Measurements from ENCODE around the gene SDR39U1.
A peak's percentile ranks its signal among the peaks of the same experiment; 100 is the strongest.

Gene SDR39U1

DNA sequence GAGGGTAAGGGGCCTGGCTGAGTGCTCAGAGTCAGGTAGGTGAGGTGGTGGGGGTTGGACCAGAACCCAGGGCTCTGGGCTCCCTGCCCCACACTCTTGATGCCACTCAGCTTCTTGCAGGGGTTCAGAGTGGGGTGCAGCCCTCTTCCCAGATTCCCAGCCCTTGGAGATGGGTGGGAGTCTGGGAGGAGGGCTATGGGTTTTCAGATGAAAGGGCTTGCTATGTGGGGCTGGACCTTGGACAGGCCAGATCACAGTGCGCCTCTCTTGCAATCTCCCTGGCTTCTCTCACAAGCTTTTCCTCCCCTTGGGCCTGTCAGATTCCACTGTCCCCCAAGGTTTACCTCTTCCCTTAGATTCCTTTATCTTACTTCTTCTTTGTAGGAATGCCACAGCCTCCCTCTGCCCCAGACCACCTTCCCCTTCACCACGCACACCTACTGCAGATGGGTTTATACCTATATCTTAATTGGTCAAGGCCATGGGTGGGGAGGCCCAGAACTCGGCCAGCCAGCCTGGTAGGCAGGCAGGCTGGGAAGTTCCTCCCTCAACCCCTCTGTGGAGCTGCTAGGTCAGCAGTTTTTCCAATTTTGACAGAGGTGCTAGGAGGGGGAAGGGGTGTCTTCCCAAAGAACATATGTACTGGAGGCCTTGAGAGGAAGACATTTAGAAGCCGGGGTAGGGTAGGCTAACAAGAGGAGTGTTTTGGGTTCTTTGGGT lies 42.4 kb downstream of the SDR39U1 start:
- Mint-ChIP-seq H3K27me3 (peaks cover 19% of the 10 kb centered on the region), H3K4me1 (ENCODE audit: low read depth) (peaks cover 4% of the 10 kb centered on the region), H3K4me3 (no peak overlapping the region), H3K36me3 (ENCODE audit: low read depth) (no peaks in the 10 kb centered on the region), H3K27ac (no peak overlapping the region), H3K9me3 (no peaks in the 10 kb centered on the region)
- no peak for DNase-seq

DNA sequence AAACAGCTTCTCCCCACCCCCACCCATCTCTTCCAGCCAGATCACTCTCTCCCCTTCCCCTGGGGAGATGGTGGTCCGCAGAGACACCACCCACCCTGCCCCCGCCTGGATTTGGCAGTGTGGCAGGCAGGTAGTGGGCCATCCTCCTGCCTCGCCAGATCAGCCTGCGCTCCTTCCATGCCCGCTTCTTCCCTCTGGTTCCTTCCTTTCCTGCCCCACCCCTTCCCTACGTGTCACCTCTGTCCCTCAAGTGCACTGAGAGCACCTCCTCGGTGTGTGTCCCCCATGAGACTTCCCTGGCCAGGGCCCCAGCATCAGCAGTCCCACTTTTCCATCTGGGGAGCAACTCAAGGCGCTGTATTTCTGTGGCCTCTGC lies 43.1 kb downstream of the SDR39U1 start:
- Mint-ChIP-seq H3K27me3 (peaks cover 19% of the 10 kb centered on the region), H3K36me3 (ENCODE audit: low read depth) (no peaks in the 10 kb centered on the region), H3K27ac (no peak overlapping the region), H3K4me1 (ENCODE audit: low read depth) (peaks cover 4% of the 10 kb centered on the region), H3K4me3 (peak overlapping the region; percentile 51), H3K9me3 (no peaks in the 10 kb centered on the region)
- no peak for DNase-seq

DNA sequence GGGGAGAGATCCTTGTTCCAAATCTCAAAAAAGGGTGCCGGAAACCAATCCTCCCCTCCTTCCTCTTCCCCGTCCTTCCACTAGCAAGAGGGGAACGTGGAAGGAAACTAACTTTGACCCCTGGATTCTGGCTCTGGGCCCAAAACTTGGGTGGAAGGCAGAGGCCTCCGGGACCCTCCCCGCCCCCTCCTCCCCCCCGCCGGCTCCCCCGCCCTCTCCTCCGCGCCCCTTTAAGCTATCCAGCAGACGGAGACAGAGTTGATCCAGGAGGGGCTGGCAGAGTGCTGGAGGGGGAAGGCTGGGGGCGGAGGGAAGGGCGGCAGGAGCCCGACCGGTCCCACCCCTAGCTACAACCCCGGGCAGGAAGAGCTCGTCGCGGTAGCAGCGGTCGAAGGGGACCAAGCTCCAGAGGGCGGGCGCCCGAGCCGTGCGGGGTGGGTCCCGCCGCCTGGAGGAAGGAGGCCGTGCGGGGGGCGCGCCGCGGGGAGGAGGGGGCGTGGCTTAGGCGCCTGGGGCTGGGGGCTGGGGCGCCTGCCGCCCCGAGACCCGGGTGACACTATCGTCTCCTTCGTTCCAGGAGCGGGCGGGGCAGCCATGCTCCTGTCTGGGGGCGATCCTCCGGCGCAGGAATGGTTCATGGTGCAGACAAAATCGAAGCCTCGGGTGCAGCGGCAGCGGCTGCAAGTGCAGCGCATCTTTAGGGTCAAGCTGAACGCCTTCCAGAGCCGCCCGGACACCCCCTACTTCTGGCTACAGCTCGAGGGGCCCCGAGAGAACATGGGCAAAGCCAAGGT lies 43.7 kb downstream of the SDR39U1 start, which contains the start of gene NYNRIN:
NYNRIN (plus strand) TSS at position 351 of the 794 bp plus-strand sequence; CDS start at position 595, 244 bp downstream.
- Mint-ChIP-seq H3K27me3 (peaks cover 19% of the 10 kb centered on the region), H3K4me3 (peak within 1 kb of the TSS; percentile 51), H3K9me3 (no peaks in the 10 kb centered on the region), H3K4me1 (ENCODE audit: low read depth) (peaks cover 4% of the 10 kb centered on the region), H3K36me3 (ENCODE audit: low read depth) (no peaks in the 10 kb centered on the region), H3K27ac (no peak within 1 kb of the TSS)
- DNase-seq: peak; percentile 52

DNA sequence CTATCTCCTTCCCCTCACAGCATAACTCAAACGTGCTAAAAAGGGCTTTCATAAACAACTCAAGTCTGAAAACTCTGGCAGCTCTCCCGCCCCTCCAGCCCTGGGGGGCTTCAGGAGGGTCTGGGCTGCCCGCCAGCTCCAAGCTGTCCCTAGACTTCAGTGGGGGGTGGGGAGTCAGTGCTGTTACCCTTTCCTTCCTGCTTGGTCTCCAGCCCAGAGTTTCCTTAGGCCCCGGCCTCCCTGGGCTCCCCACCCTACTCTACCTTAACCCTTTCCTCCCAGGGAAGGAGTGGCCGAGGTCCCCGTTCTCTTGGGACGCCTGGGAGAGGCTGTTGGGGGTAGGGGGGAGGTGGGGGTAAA lies 44.3 kb downstream of the SDR39U1 start:
- no peak overlapping the region for H3K4me3 Mint-ChIP-seq
- DNase-seq: no peak
- H3K36me3 Mint-ChIP-seq (ENCODE audit: low read depth): no peaks in the 10 kb centered on the region
- peaks cover 16% of the 10 kb centered on the region for H3K27me3 Mint-ChIP-seq
- peaks cover 4% of the 10 kb centered on the region for H3K4me1 Mint-ChIP-seq (ENCODE audit: low read depth)
- no peaks in the 10 kb centered on the region for H3K9me3 Mint-ChIP-seq
- H3K27ac Mint-ChIP-seq: no peak overlapping the region

DNA sequence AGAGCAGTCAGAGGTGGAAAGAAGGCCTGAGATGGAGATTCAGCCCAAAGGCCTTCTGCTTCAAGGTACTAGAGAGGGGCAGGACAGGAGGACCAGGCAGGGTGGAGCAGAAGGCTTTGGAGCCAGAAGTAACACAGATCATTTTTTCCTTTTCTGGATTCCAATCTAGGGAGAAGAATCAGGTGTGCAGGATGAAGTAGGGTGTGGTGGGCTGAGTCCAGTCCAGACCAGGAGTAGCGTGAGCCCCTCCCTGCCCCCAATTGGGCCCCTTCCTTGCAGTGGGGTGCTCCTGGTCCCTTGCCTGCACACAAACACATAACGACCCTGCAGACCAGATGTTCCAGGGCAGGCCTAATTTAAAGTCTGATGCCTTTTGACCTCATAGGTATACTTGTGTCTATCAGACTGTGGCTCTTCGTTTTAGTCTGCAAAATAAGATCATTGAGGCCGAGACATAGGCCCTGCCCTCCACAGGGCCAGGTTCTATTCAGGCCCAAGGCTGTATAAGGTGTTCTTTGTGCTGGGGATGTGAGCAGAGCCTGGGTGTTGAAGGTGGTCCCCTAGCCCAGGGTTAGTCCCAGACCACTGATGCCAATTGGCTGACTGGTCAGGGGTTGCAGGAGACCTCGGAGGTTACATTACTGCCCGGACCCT lies 44.8 kb downstream of the SDR39U1 start:
- DNase-seq: no peak
- no peak overlapping the region for H3K27ac Mint-ChIP-seq
- H3K36me3 Mint-ChIP-seq (ENCODE audit: low read depth): no peaks in the 10 kb centered on the region
- H3K9me3 Mint-ChIP-seq: no peaks in the 10 kb centered on the region
- peaks cover 4% of the 10 kb centered on the region for H3K4me1 Mint-ChIP-seq (ENCODE audit: low read depth)
- no peak overlapping the region for H3K4me3 Mint-ChIP-seq
- peaks cover 11% of the 10 kb centered on the region for H3K27me3 Mint-ChIP-seq

DNA sequence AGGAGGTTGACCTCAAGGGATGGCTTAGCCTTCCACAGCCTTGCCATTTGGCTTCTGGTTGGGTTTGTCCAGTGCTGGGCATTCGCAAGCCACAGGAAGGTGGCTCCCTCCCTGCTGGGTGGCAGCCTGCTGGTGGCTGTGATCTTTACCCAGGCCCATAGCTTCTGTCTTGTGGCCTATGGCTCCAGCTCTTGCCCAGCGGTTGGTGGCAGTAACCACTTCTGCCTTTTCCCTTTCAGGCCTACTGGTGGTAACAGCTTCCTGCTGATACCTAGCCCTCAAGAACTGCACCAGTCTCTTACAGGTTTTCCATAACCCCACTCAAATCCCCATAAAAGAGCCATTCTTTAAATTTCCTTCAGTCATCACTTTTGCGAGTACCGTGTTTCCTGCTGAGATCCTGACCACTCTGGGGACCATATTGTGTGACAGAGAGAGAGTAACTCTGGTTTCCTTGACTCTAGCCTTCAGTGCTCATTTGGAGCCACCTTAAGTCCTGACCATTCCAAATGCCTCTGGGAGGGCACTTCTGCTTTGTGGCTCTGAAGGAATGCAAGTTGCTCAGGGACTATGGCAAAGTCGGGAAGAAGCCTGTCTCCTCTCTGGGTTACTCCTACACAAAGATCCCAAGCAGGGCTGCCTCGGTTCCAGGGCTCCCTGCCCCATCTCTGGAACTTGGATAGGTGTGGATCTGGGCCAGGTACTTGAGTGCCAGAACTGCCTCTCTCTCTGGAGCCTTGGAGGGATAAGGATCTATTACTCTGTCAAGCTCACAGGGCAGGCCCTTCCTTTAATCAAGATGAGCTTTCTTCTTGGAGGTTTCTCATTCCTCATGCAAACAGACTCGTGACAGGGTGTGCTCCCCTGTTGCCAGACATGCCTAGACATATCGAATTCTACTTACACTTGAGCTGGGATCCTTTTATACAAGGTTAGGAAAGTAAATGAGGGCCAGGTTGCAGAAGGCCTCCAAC lies 46.7 kb downstream of the SDR39U1 start:
- Mint-ChIP-seq H3K27me3 (peaks cover 18% of the 10 kb centered on the region), H3K36me3 (ENCODE audit: low read depth) (no peaks in the 10 kb centered on the region), H3K9me3 (no peaks in the 10 kb centered on the region), H3K4me1 (ENCODE audit: low read depth) (peaks cover 4% of the 10 kb centered on the region), H3K4me3 (no peak overlapping the region), H3K27ac (no peak overlapping the region)
- no peak for DNase-seq

DNA sequence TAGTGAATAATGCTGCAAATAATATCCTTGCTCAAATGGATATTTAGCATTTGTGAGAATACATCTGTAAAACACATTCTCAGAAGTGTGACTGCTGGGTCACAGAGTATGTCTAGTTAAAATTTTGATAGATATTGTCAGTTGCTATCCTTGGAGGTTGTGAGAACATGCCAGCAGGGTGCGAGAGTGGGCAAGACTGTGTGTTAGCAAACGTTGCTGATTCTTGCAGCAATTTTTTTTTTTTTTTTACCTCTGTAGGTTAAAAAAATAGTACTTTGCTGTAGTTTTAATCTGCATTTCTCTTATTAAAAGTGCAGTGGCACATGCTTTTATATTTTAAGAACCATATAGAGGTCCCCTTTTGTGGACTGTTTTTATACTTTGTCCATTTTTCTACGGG lies 48.3 kb downstream of the SDR39U1 start:
- no peaks in the 10 kb centered on the region for H3K9me3 Mint-ChIP-seq
- DNase-seq: no peak
- no peak overlapping the region for H3K4me3 Mint-ChIP-seq
- H3K27ac Mint-ChIP-seq: no peak overlapping the region
- no peaks in the 10 kb centered on the region for H3K36me3 Mint-ChIP-seq (ENCODE audit: low read depth)
- H3K27me3 Mint-ChIP-seq: peaks cover 15% of the 10 kb centered on the region
- no peaks in the 10 kb centered on the region for H3K4me1 Mint-ChIP-seq (ENCODE audit: low read depth)

DNA sequence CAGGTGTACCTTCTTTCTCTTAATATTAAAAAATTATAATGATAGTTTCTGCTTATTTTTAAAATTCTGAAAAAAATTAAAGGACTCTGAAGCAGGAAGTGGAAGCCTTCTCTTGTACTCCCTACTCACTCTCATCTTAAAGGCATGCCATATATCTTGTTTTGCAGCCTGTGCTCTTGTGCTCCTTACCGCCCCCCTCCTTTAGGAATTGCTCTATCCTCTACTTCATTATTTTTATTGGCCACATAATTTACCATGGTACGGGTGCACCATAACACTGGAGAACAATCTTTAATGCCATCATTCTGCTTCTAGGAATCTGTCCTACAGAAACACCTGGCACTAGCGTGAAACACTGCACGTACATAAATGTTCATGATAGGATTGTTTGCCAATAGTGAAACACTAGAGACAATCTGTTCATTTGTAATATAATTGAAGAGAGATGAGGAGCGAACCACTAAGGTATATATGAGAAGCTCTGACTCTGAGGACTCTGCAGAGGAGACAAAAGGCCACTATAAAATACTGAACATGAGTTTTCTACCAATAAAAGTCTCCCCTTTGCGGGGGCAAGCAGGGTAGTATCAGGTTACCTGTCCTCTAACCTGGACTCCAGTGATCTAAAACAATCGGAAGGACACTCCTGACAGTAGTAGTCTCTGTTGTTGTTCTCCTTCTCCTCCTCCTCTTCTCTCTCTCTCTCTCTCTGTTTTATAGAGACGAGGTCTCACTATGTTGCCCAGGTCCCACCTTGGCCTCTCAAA lies 50.1 kb downstream of the SDR39U1 start:
- H3K9me3 Mint-ChIP-seq: no peaks in the 10 kb centered on the region
- no peak overlapping the region for H3K27ac Mint-ChIP-seq
- H3K4me3 Mint-ChIP-seq: no peak overlapping the region

DNA sequence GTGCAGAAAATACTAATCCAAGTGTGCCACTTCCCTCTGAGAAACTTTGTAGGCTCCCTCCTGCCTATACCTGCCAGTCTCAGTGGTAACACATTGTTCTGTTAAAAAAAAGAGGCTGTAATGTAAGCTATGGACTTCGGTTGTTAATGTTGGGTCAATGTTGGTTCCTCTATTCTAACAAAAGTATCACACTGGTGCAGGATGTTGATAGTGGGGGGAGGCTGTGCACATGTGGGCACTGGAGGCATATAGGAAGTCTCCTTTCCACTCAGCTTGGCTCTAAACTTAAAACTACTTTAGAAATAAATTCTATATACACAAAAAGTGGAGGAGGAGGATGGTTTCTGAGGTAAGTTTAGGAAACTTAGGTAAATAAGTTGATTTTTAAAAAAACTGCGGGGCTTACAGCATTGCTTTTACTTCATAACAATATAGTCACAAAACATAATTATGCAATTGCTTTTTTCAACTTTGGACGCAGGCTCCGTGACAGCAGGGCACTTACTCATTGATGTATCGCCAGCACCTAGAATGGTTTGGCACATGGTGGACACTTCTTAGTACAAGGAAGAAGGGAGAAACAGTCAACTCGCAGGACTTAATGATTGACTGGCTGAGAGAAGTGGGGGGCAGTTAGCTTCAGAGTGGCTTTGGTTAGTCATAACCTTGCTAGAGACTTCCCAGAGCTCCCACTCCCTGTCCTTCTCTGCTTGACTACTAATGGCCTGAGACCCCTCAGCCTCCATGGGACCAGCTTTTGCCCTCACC lies 51.7 kb downstream of the SDR39U1 start:
- no peaks in the 10 kb centered on the region for H3K4me1 Mint-ChIP-seq (ENCODE audit: low read depth)
- DNase-seq: no peak
- no peaks in the 10 kb centered on the region for H3K9me3 Mint-ChIP-seq
- peaks cover 13% of the 10 kb centered on the region for H3K27me3 Mint-ChIP-seq
- no peak overlapping the region for H3K27ac Mint-ChIP-seq
- H3K36me3 Mint-ChIP-seq (ENCODE audit: low read depth): no peaks in the 10 kb centered on the region
- H3K4me3 Mint-ChIP-seq: no peak overlapping the region

More for the DNA sequence above, 50.1 kb downstream of the SDR39U1 start:
- H3K4me1 Mint-ChIP-seq (ENCODE audit: low read depth): no peaks in the 10 kb centered on the region
- no peak for DNase-seq
- H3K36me3 Mint-ChIP-seq (ENCODE audit: low read depth): no peaks in the 10 kb centered on the region
- peaks cover 13% of the 10 kb centered on the region for H3K27me3 Mint-ChIP-seq

Measured in activated T-cell treated with anti-CD3 and anti-CD28 coated beads, Interleukin-2, amount 50 U/mL, for 24 hours (primary cell).